B cell (primary cell): ENCODE results near the gene SLC25A20. TPM values are rescaled to one million over a fixed set of nuclear protein-coding genes. Genes with fewer than 3 reads are reported as not detected.

Experiments used
- ATAC-seq: fragments of 200-7000 bp; cut with Tn5 transposase; one replicate; pipeline ENCODE4 v1.10.0; 2021; ENCODE audit warnings: low read depth, mild to moderate bottlenecking, moderate number of reproducible peaks, moderate library complexity
- CTCF ChIA-PET: fragments of 350-600 bp; sonication (Branson Sonifier 250); formaldehyde crosslinking; loops from one replicate; lab custom pipeline; 2021; ENCODE audit warnings: antibody characterized with exemption, inconsistent platforms; lab: Charles Lee
- POLR2A ChIA-PET: fragments of 350-600 bp; sonication (Branson Sonifier 250); formaldehyde crosslinking; loops from one replicate; lab custom pipeline; 2021; ENCODE audit warnings: antibody characterized with exemption; lab: Charles Lee
- DNase-seq: peaks from one replicate; pipeline ENCODE4 v3.0.0; 2013
- H2AFZ ChIP-seq: 2 replicates; pipeline ENCODE4 v1.6.1; 2012; ENCODE audit warnings: mild to moderate bottlenecking, low read depth, low read length; ENCODE audit not compliant: insufficient read depth, poor library complexity, severe bottlenecking
- H3K27ac ChIP-seq, 2 donors: 1 replicate in 1 of 2; 2 replicates in 1 of 2; pipeline ENCODE4 v1.5.1; 2012 to 2013; ENCODE audit warnings: low read length in 2 of 2, mild to moderate bottlenecking in 2 of 2, moderate library complexity in 1 of 2
- H3K27me3 ChIP-seq, 4 experiments: fragments of 200-600 bp in 1 of 4; sonication (generic) in 1 of 4; replicated peaks in 1 of 4; 1 replicate in 2 of 4; 2 replicates in 2 of 4; pipeline versions ENCODE4 v1.6.1 to v1.7.0; 2013 to 2016; ENCODE audit warnings: low read length in 3 of 4, mild to moderate bottlenecking in 2 of 4, mixed read lengths in 1 of 4, moderate library complexity in 1 of 4; ENCODE audit not compliant: insufficient read depth in 4 of 4, control insufficient read depth in 3 of 4; ENCODE audit errors: control extremely low read depth in 1 of 4
- H3K36me3 ChIP-seq, 2 experiments: replicated peaks in 1 of 2; 1 replicate in 1 of 2; 2 replicates in 1 of 2; pipeline versions ENCODE4 v1.6.1 to v1.7.1; 2013; ENCODE audit warnings: low read length in 1 of 2; ENCODE audit not compliant: insufficient read depth in 2 of 2, control insufficient read depth in 1 of 2; ENCODE audit errors: control extremely low read depth in 1 of 2, extremely low read depth in 1 of 2
- H3K4me1 ChIP-seq, 2 donors: fragments of 200-600 bp in 1 of 2; sonication (generic) in 1 of 2; 1 replicate in 1 of 2; 2 replicates in 1 of 2; pipeline versions ENCODE4 v1.5.1 to v1.6.1; 2013 to 2017; ENCODE audit warnings: low read length in 2 of 2; ENCODE audit not compliant: control insufficient read depth in 2 of 2, insufficient read depth in 2 of 2
- H3K4me2 ChIP-seq: replicated peaks from 2 replicates; pipeline ENCODE3; 2012; ENCODE audit warnings: mild to moderate bottlenecking, low read depth, low read length; ENCODE audit not compliant: poor library complexity, severe bottlenecking
- H3K4me3 ChIP-seq, 5 experiments: fragments of 200-600 bp in 1 of 5; sonication (generic) in 1 of 5; 1 replicate in 3 of 5; 2 replicates in 2 of 5; pipeline versions ENCODE4 v1.5.1 to v1.7.0; 2011 to 2016; ENCODE audit warnings: low read length in 4 of 5, mild to moderate bottlenecking in 4 of 5, low read depth in 2 of 5, control low read depth in 1 of 5, moderate library complexity in 1 of 5; ENCODE audit not compliant: insufficient read depth in 1 of 5; ENCODE audit errors: control extremely low read depth in 1 of 5, extremely low read depth in 1 of 5
- H3K79me2 ChIP-seq: fragments of 200-600 bp; sonication (generic); one replicate; pipeline ENCODE4 v1.6.0; 2016; ENCODE audit warnings: low read length; ENCODE audit not compliant: control insufficient read depth, insufficient read depth
- H3K9ac ChIP-seq: fragments of 200-600 bp; sonication (generic); 2 replicates; pipeline ENCODE4 v1.6.1; 2017; ENCODE audit warnings: mild to moderate bottlenecking, low read length, moderate library complexity
- H3K9me3 ChIP-seq, 3 donors: one replicate each; pipeline versions ENCODE4 v1.6.1 to v1.7.1; 2013; ENCODE audit warnings: low read length in 2 of 3; ENCODE audit not compliant: control insufficient read depth in 2 of 3, insufficient read depth in 1 of 3; ENCODE audit errors: control extremely low read depth in 1 of 3
- H4K20me1 ChIP-seq: 2 replicates; pipeline ENCODE4 v1.6.0; 2012; ENCODE audit warnings: mild to moderate bottlenecking, low read length; ENCODE audit not compliant: insufficient read depth, control insufficient read depth, poor library complexity, severe bottlenecking
- H3K27ac Mint-ChIP-seq: one replicate; pipeline ENCODE4 v1.8.0; 2021; ENCODE audit warnings: mixed read lengths
- H3K27me3 Mint-ChIP-seq: one replicate; pipeline ENCODE4 v1.8.0; 2021; ENCODE audit warnings: mixed read lengths
- H3K4me1 Mint-ChIP-seq: one replicate; pipeline ENCODE4 v1.8.0; 2021; ENCODE audit warnings: mixed read lengths
- H3K4me3 Mint-ChIP-seq: one replicate; pipeline ENCODE4 v1.8.0; 2021; ENCODE audit warnings: mixed read lengths
- H3K9me3 Mint-ChIP-seq: one replicate; pipeline ENCODE4 v1.8.0; 2022; ENCODE audit warnings: mixed read lengths; ENCODE audit not compliant: insufficient read depth
- EZH2 ChIP-seq: IDR thresholded peaks from 2 replicates; pipeline ENCODE4 v1.6.1; 2012; ENCODE audit warnings: borderline replicate concordance, low read depth, mild to moderate bottlenecking, moderate library complexity, low read length; ENCODE audit not compliant: insufficient read depth, poor library complexity, severe bottlenecking
- WGBS: methylation state at CpG from one replicate; pipeline ENCODE4 v1.1.5; 2013; ENCODE audit warnings: missing lambda C conversion rate; ENCODE audit not compliant: insufficient coverage; 5-methylcytosine and 5-hydroxymethylcytosine counted together
- intact Hi-C: fragments of 100-400 bp; cut with micrococcal nuclease; formaldehyde crosslinking; loops from one replicate; pipeline ENCODE4 v1.10.0; 2022
- polyA plus RNA-seq: library from polyadenylated mRNA; depleted of rRNA; stranded (reverse); fragments of >200 nt; gene quantifications from 2 replicates; pipeline ENCODE4 v1.2.3, GENCODE V29; 2012
- total RNA-seq, 2 donors: library from RNA; stranded (reverse); fragments of 120-200 nt in 1 of 2; gene quantifications; 1 replicate in 1 of 2; 2 replicates in 1 of 2; pipeline versions ENCODE4 v1.2.3 to v1.2.4, GENCODE V29; 2013 to 2022
- TF ChIP-seq, protein P1 (sequence below): fragments of 200-600 bp; IDR thresholded peaks from one replicate; pipeline ENCODE4 v1.8.0; 2022; ENCODE audit warnings: antibody characterized with exemption, mild to moderate bottlenecking

SLC25A20 gene
- total and polyA plus RNA-seq, 2 donors (not counting 1 experiment from before 2014, with no cell fraction given), result 12.2 to 19.9 TPM

GRCh38 chr3:48837163-48837562 lies 61.5 kb downstream of the SLC25A20 start:
- H3K27ac Mint-ChIP-seq, result no peak overlapping the region
- intact Hi-C loops, result no loop called here
- POLR2A ChIA-PET, result interaction anchor here (0.6 kb wide), 1 partner anchor 9 kb away, joined by 4 read pairs; no protein-coding TSS in a partner anchor
- Histone ChIP-seq H3K36me3 (no peaks in the 10 kb centered on the region), H4K20me1 (peaks cover 8% of the 10 kb centered on the region), H3K79me2 (peaks cover 53% of the 10 kb centered on the region), H3K4me2 (no peak overlapping the region), H3K9ac (no peak overlapping the region), H3K4me3 (no peak overlapping the region), H3K27ac (no peak overlapping the region), H3K4me1 (no peaks in the 10 kb centered on the region), H2AFZ (no peak overlapping the region), H3K27me3 (no peaks in the 10 kb centered on the region), H3K9me3 (no peaks in the 10 kb centered on the region)
- ATAC-seq (no peak), DNase-seq (no peak)
- TF ChIP-seq, protein P1, sequence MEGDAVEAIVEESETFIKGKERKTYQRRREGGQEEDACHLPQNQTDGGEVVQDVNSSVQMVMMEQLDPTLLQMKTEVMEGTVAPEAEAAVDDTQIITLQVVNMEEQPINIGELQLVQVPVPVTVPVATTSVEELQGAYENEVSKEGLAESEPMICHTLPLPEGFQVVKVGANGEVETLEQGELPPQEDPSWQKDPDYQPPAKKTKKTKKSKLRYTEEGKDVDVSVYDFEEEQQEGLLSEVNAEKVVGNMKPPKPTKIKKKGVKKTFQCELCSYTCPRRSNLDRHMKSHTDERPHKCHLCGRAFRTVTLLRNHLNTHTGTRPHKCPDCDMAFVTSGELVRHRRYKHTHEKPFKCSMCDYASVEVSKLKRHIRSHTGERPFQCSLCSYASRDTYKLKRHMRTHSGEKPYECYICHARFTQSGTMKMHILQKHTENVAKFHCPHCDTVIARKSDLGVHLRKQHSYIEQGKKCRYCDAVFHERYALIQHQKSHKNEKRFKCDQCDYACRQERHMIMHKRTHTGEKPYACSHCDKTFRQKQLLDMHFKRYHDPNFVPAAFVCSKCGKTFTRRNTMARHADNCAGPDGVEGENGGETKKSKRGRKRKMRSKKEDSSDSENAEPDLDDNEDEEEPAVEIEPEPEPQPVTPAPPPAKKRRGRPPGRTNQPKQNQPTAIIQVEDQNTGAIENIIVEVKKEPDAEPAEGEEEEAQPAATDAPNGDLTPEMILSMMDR, result no peak
- no peak for TF ChIP-seq EZH2
- peaks cover 18% of the 10 kb centered on the region for H3K4me1 Mint-ChIP-seq
- WGBS, result no CpG with 5 or more reads among the region's 2 CpGs
- CTCF ChIA-PET, result no interaction called here
- H3K9me3 Mint-ChIP-seq, result no peaks in the 10 kb centered on the region
- H3K4me3 Mint-ChIP-seq, result no peak overlapping the region
- no peaks in the 10 kb centered on the region for H3K27me3 Mint-ChIP-seq

- H4K20me1 ChIP-seq, result peaks cover 8% of the 10 kb centered on the region
- ChIA-PET POLR2A (interaction anchor here (0.6 kb wide), 2 partner anchors 14 to 185 kb away, joined by 4 read pairs; no protein-coding TSS in a partner anchor), CTCF (no interaction called here)
- WGBS, result 97% methylated on average over 10 of the region's 11 CpGs
- H3K4me1 Mint-ChIP-seq, result peaks cover 18% of the 10 kb centered on the region
- no peak overlapping the region for H3K4me2 ChIP-seq
- H3K9ac ChIP-seq, result no peak overlapping the region
- no peak overlapping the region for H3K27ac ChIP-seq
- no peaks in the 10 kb centered on the region for H3K4me1 ChIP-seq
- intact Hi-C loops, result no loop called here
- H3K9me3 ChIP-seq, result no peaks in the 10 kb centered on the region
- no peaks in the 10 kb centered on the region for H3K27me3 Mint-ChIP-seq
- H3K79me2 ChIP-seq, result peaks cover 59% of the 10 kb centered on the region
- no peaks in the 10 kb centered on the region for H3K9me3 Mint-ChIP-seq
- no peaks in the 10 kb centered on the region for H3K36me3 ChIP-seq
- no peak for TF ChIP-seq EZH2
- TF ChIP-seq, protein P1, result no peak
- H3K4me3 ChIP-seq, result no peak overlapping the region
- H2AFZ ChIP-seq, result no peak overlapping the region
- DNase-seq, result no peak
- H3K27me3 ChIP-seq, result no peaks in the 10 kb centered on the region
- H3K4me3 Mint-ChIP-seq, result no peak overlapping the region
- no peak for ATAC-seq
- H3K27ac Mint-ChIP-seq, result no peak overlapping the region
Measured at GRCh38 chr3:48835650-48836366, 62.9 kb downstream of the SLC25A20 start.
